Activated CD4-positive, alpha-beta T cell treated with anti-CD3 and anti-CD28 coated beads, Interleukin-2, amount 50 U/mL, for 48 hours (primary cell): ENCODE results near the gene NXPE4.
"Not testable (repeated sequence)": the region's sequence is repeated elsewhere in the genome, so short reads cannot be mapped to it uniquely, and the experiment has no call there.

ENCODE experiments used
- DNase-seq, 2 experiments: peaks; one replicate each; pipeline ENCODE4 v3.0.0-alpha.2; 2020

NXPE4 gene

GRCh38 chr11:114595571-114595970 lies at the start of gene NXPE4:
Gene NXPE4 (minus strand): TSS chr11:114595786. CDS start chr11:114594759, 1,027 bp downstream.
- DNase-seq: no peak

GRCh38 chr11:114639440-114639839 lies 43.9 kb upstream of the NXPE4 start:
- DNase-seq: not testable (repeated sequence)

- not testable (repeated sequence) for DNase-seq
These were observed 35.9 kb upstream of the NXPE4 start for GRCh38 chr11:114631445-114631965.

- no peak for DNase-seq
These were observed 29.7 kb upstream of the NXPE4 start for GRCh38 chr11:114625294-114625693.

GRCh38 chr11:114624455-114625207 lies 29.0 kb upstream of the NXPE4 start:
- DNase-seq: no peak

- no peak for DNase-seq
These were observed 28.1 kb upstream of the NXPE4 start for GRCh38 chr11:114623720-114624119.

GRCh38 chr11:114622858-114623257 lies 27.3 kb upstream of the NXPE4 start:
- no peak for DNase-seq

GRCh38 chr11:114621950-114622809 lies 26.6 kb upstream of the NXPE4 start:
- DNase-seq: no peak

GRCh38 chr11:114621072-114621471 lies 25.5 kb upstream of the NXPE4 start:
- DNase-seq: no peak

GRCh38 chr11:114619659-114620173 lies 24.1 kb upstream of the NXPE4 start:
- DNase-seq: no peak

GRCh38 chr11:114618139-114618538 lies 22.6 kb upstream of the NXPE4 start:
- DNase-seq: no peak

- no peak for DNase-seq
These were observed 21.9 kb upstream of the NXPE4 start for GRCh38 chr11:114617157-114618124.

- DNase-seq: no peak
These were observed 20.9 kb upstream of the NXPE4 start for GRCh38 chr11:114616516-114616915.

GRCh38 chr11:114615448-114616361 lies 20.1 kb upstream of the NXPE4 start:
- no peak for DNase-seq

GRCh38 chr11:114614127-114614720 lies 18.6 kb upstream of the NXPE4 start:
- no peak for DNase-seq

- DNase-seq: not testable (repeated sequence)
These were observed 17.5 kb upstream of the NXPE4 start for GRCh38 chr11:114613094-114613493.

- DNase-seq: no peak
These were observed 17.1 kb upstream of the NXPE4 start for GRCh38 chr11:114612686-114613085.

- DNase-seq: not testable (repeated sequence)
These were observed 16.6 kb upstream of the NXPE4 start for GRCh38 chr11:114612199-114612598.

GRCh38 chr11:114610984-114611944 lies 15.7 kb upstream of the NXPE4 start:
- no peak for DNase-seq
